ENCODE measurements around the gene RAB32.
"Not testable (repeated sequence)": the region's sequence is repeated elsewhere in the genome, so short reads cannot be mapped to it uniquely, and the experiment has no call there.

The RAB32 gene

GRCh38 chr6:146543211-146543939 lies at the start of gene RAB32:
Gene RAB32, plus strand, starts transcription at chr6:146543833. Its CDS starts 39 bp downstream, at chr6:146543872.
- DNase-seq, result no peak

- no peak for DNase-seq
Measured at GRCh38 chr6:146498309-146498708, 45.3 kb upstream of the RAB32 start.

- DNase-seq, result no peak
Measured at GRCh38 chr6:146503096-146503495, 40.5 kb upstream of the RAB32 start.

GRCh38 chr6:146515212-146515611 lies 28.4 kb upstream of the RAB32 start:
- DNase-seq, result no peak

GRCh38 chr6:146526192-146526591 lies 17.4 kb upstream of the RAB32 start:
- no peak for DNase-seq

- DNase-seq, result no peak
Measured at GRCh38 chr6:146532702-146533101, 10.9 kb upstream of the RAB32 start.

- DNase-seq, result no peak
Measured at GRCh38 chr6:146542881-146543210, 787 bp upstream of the RAB32 start.

GRCh38 chr6:146543940-146544615 lies 445 bp downstream of the RAB32 start:
- DNase-seq, result no peak

- DNase-seq, result no peak
Measured at GRCh38 chr6:146544616-146545182, 1.1 kb downstream of the RAB32 start.

- no peak for DNase-seq
Measured at GRCh38 chr6:146545581-146545980, 1.9 kb downstream of the RAB32 start.

GRCh38 chr6:146546443-146547043 lies 2.9 kb downstream of the RAB32 start:
- DNase-seq, result no peak

- DNase-seq, result no peak
Measured at GRCh38 chr6:146547889-146548288, 4.3 kb downstream of the RAB32 start.

GRCh38 chr6:146548898-146549374 lies 5.3 kb downstream of the RAB32 start:
- no peak for DNase-seq

- no peak for DNase-seq
Measured at GRCh38 chr6:146550911-146551310, 7.3 kb downstream of the RAB32 start.

- DNase-seq, result no peak
Measured at GRCh38 chr6:146551545-146551944, 7.9 kb downstream of the RAB32 start.

- DNase-seq, result no peak
Measured at GRCh38 chr6:146553377-146554135, 9.9 kb downstream of the RAB32 start.

GRCh38 chr6:146560607-146561006 lies 17.0 kb downstream of the RAB32 start:
- DNase-seq, result no peak

- not testable (repeated sequence) for DNase-seq
Measured at GRCh38 chr6:146566661-146567060, 23.0 kb downstream of the RAB32 start.

GRCh38 chr6:146568619-146569018 lies 25.0 kb downstream of the RAB32 start:
- DNase-seq, result not testable (repeated sequence)

GRCh38 chr6:146574211-146574610 lies 30.6 kb downstream of the RAB32 start:
- DNase-seq, result no peak

- DNase-seq, result no peak
Measured at GRCh38 chr6:146578054-146578453, 34.4 kb downstream of the RAB32 start.

GRCh38 chr6:146581968-146582367 lies 38.3 kb downstream of the RAB32 start:
- DNase-seq, result no peak

GRCh38 chr6:146582857-146583256 lies 39.2 kb downstream of the RAB32 start:
- no peak for DNase-seq
